ENCODE results near the gene ROBO1. TPM values are rescaled to one million over a fixed set of nuclear protein-coding genes. Genes with fewer than 3 reads are reported as not detected.

Gene ROBO1
- total RNA-seq, 1 experiment from 2014 or later = 32.2 TPM

DNA sequence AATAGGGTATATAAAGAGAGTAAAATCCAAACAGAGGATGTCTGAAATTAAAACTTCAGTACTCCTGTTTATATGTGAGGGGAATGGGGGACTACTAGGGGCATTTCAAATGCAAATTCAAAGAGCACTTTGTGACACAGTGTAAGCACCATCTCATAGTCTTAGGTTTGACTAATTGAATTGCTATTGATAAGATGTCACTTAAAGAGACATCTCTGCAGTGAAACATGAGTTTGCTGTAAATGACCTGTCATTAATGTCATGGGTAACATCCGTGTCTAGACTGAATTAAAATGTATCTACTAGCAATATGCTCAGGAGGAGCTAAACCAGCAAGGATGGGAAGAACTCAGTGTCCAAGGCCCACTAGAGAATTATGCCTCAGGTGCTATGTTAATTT, 41.0 kb downstream of the ROBO1 start:
- TF ChIP-seq, protein P1, sequence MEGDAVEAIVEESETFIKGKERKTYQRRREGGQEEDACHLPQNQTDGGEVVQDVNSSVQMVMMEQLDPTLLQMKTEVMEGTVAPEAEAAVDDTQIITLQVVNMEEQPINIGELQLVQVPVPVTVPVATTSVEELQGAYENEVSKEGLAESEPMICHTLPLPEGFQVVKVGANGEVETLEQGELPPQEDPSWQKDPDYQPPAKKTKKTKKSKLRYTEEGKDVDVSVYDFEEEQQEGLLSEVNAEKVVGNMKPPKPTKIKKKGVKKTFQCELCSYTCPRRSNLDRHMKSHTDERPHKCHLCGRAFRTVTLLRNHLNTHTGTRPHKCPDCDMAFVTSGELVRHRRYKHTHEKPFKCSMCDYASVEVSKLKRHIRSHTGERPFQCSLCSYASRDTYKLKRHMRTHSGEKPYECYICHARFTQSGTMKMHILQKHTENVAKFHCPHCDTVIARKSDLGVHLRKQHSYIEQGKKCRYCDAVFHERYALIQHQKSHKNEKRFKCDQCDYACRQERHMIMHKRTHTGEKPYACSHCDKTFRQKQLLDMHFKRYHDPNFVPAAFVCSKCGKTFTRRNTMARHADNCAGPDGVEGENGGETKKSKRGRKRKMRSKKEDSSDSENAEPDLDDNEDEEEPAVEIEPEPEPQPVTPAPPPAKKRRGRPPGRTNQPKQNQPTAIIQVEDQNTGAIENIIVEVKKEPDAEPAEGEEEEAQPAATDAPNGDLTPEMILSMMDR (IDR thresholded peaks at IDR 0.05; ENCODE audit: unreplicated experiment) = no peak
- POLR2A ChIA-PET = no interaction called here

DNA sequence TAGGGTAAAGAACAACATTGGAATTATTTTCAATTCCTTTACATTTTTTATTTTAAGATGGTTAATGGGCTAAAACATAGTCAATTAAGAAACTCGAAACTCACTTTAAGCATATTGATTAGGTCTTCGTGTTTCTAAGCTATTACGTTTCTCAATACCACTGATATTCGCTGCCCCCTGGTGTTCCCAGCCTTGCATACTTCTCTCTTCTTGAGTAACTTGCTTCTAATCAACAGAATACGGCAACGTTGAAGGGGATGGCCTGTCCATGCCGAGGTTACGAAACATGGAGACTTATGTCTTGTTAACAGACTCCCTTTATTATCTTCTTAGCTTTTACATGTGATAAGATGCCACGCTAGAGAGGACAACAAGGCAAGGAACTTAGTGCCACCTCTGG, 43.6 kb downstream of the ROBO1 start:
- BruUV-seq (replicated peaks) = no TSS peak
- DNase-seq (ENCODE audit: unreplicated experiment) = peak; percentile 5
- Mint-ChIP-seq H3K27ac (ENCODE audit: low read depth, unreplicated experiment) (no peak overlapping the region), H3K36me3 (ENCODE audit: insufficient read depth, unreplicated experiment) (no peaks in the 10 kb centered on the region), H3K4me3 (ENCODE audit: unreplicated experiment) (no peak overlapping the region), H3K4me1 (ENCODE audit: insufficient read depth, unreplicated experiment) (no peaks in the 10 kb centered on the region), H3K9me3 (ENCODE audit: unreplicated experiment) (no peaks in the 10 kb centered on the region), H3K27me3 (ENCODE audit: insufficient read depth, unreplicated experiment) (no peaks in the 10 kb centered on the region)
- TF ChIP-seq, protein P1 (IDR thresholded peaks at IDR 0.05; ENCODE audit: unreplicated experiment) = no peak
- intact Hi-C loops (cut with micrococcal nuclease) = no loop called here
- POLR2A ChIA-PET = no interaction called here
- CTCF ChIA-PET = interaction anchor here (1.0 kb wide), 1 partner anchor 9 kb away, joined by 3 read pairs; no protein-coding TSS in a partner anchor

More for the DNA sequence above, 41.0 kb downstream of the ROBO1 start:
- H3K27me3 Mint-ChIP-seq (ENCODE audit: insufficient read depth, unreplicated experiment) = no peaks in the 10 kb centered on the region
- DNase-seq (ENCODE audit: unreplicated experiment) = no peak
- H3K36me3 Mint-ChIP-seq (ENCODE audit: insufficient read depth, unreplicated experiment) = no peaks in the 10 kb centered on the region
- intact Hi-C loops (cut with micrococcal nuclease) = no loop called here
- no peaks in the 10 kb centered on the region for H3K4me1 Mint-ChIP-seq (ENCODE audit: insufficient read depth, unreplicated experiment)
- no peak overlapping the region for H3K27ac Mint-ChIP-seq (ENCODE audit: low read depth, unreplicated experiment)
- no TSS peak for BruUV-seq (replicated peaks)
- no peak overlapping the region for H3K4me3 Mint-ChIP-seq (ENCODE audit: unreplicated experiment)
- H3K9me3 Mint-ChIP-seq (ENCODE audit: unreplicated experiment) = no peaks in the 10 kb centered on the region
- CTCF ChIA-PET = no interaction called here

DNA sequence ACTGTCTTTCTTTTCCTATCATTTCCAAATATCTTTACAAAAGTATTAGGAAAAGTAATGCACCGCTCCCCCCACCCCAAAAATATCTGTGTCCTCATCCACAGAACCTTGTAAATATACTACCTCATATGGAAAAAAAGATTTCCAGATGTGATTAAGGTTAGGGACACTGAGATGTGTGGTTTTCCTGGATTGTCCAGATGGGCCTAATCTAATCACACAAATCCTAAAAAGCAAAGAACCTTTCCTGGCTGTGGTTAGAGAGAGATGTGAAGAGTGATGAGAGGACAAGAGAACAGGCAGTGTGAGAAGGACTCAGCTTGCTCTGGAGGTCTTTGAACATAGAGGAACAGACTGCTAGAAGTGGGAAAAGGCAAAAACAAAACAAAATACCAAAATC, 77.7 kb downstream of the ROBO1 start:
- TF ChIP-seq, protein P1 (IDR thresholded peaks at IDR 0.05; ENCODE audit: unreplicated experiment) = no peak
- Mint-ChIP-seq H3K36me3 (ENCODE audit: insufficient read depth, unreplicated experiment) (no peaks in the 10 kb centered on the region), H3K4me1 (ENCODE audit: insufficient read depth, unreplicated experiment) (no peaks in the 10 kb centered on the region), H3K4me3 (ENCODE audit: unreplicated experiment) (no peak overlapping the region), H3K27me3 (ENCODE audit: insufficient read depth, unreplicated experiment) (no peaks in the 10 kb centered on the region), H3K9me3 (ENCODE audit: unreplicated experiment) (peaks cover 7% of the 10 kb centered on the region), H3K27ac (ENCODE audit: low read depth, unreplicated experiment) (no peak overlapping the region)
- no TSS peak for BruUV-seq (replicated peaks)
- DNase-seq (ENCODE audit: unreplicated experiment) = no peak
- intact Hi-C loops (cut with micrococcal nuclease) = no loop called here
- ChIA-PET CTCF (no interaction called here), POLR2A (no interaction called here)

DNA sequence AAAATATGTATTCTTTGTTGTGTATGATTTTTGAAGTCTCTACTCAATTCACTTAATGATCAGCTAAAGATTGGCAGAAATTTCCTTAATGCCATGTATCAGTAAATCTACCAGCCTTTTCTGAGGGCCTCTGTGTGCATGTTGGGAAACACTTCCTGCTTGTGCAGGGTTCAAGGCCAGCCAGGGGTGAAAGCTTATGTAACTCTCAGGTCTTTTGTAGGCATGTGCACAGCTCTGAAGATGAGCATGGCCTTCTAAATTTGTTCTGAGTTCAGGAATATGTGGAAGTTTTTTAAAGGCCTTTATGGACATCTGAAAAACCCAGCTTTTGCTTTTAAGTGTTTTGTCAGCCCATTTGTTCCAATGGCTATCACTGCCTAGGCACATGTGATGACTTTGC, 82.7 kb downstream of the ROBO1 start:
- TF ChIP-seq, protein P1 (IDR thresholded peaks at IDR 0.05; ENCODE audit: unreplicated experiment) = no peak
- H3K27ac Mint-ChIP-seq (ENCODE audit: low read depth, unreplicated experiment) = no peak overlapping the region
- no peak overlapping the region for H3K4me3 Mint-ChIP-seq (ENCODE audit: unreplicated experiment)
- BruUV-seq (replicated peaks) = no TSS peak
- H3K9me3 Mint-ChIP-seq (ENCODE audit: unreplicated experiment) = peaks cover 10% of the 10 kb centered on the region
- DNase-seq (ENCODE audit: unreplicated experiment) = no peak
- ChIA-PET CTCF (no interaction called here), POLR2A (interaction anchor here (0.7 kb wide), 1 partner anchor 41 kb away, joined by 3 read pairs; no protein-coding TSS in a partner anchor)
- H3K27me3 Mint-ChIP-seq (ENCODE audit: insufficient read depth, unreplicated experiment) = no peaks in the 10 kb centered on the region
- intact Hi-C loops (cut with micrococcal nuclease) = no loop called here
- no peaks in the 10 kb centered on the region for H3K4me1 Mint-ChIP-seq (ENCODE audit: insufficient read depth, unreplicated experiment)
- H3K36me3 Mint-ChIP-seq (ENCODE audit: insufficient read depth, unreplicated experiment) = no peaks in the 10 kb centered on the region

Measured in MCF 10A (cell line).